ENCODE results near the gene PRDM2.

Gene PRDM2

GRCh38 chr1:13842497-13842896, 142.5 kb downstream of the PRDM2 start (continued):
- TF ChIP-seq PPARA (CRISPR knock-in tag; IDR thresholded peaks at IDR 0.05; ENCODE audit: borderline replicate concordance) (no peak), OSR1 (CRISPR knock-in tag; IDR thresholded peaks at IDR 0.05) (no peak), ZNF70 (CRISPR knock-in tag; IDR thresholded peaks at IDR 0.05) (no peak), ZC3H10 (CRISPR knock-in tag; IDR thresholded peaks at IDR 0.05) (no peak), ZFP3 (CRISPR knock-in tag; IDR thresholded peaks at IDR 0.05) (no peak), PATZ1 (CRISPR knock-in tag; IDR thresholded peaks at IDR 0.05; ENCODE audit: borderline replicate concordance) (no peak)

GRCh38 chr1:13851726-13852125, 151.7 kb downstream of the PRDM2 start:
- no peak for ATAC-seq
- no peak for TF ChIP-seq CSRNP3 (CRISPR knock-in tag; IDR thresholded peaks at IDR 0.05)
- TF ChIP-seq RARB (CRISPR knock-in tag; IDR thresholded peaks at IDR 0.05): no peak
- no peak for TF ChIP-seq ZNF8 (CRISPR knock-in tag; IDR thresholded peaks at IDR 0.05)
- no peak for TF ChIP-seq ISL1 (CRISPR knock-in tag; IDR thresholded peaks at IDR 0.05)
- no peak for TF ChIP-seq ZFP30 (CRISPR knock-in tag; IDR thresholded peaks at IDR 0.05)
- TF ChIP-seq PATZ1 (CRISPR knock-in tag; IDR thresholded peaks at IDR 0.05; ENCODE audit: borderline replicate concordance): no peak
- no peak for TF ChIP-seq GLIS3 (CRISPR knock-in tag; IDR thresholded peaks at IDR 0.05)
- no peak for TF ChIP-seq CREB5 (CRISPR knock-in tag; IDR thresholded peaks at IDR 0.05; ENCODE audit: low read depth)
- no peak for TF ChIP-seq TSHZ2 (CRISPR knock-in tag; IDR thresholded peaks at IDR 0.05)
- no peak for TF ChIP-seq CSDC2 (CRISPR knock-in tag; IDR thresholded peaks at IDR 0.05)
- TF ChIP-seq PPARA (CRISPR knock-in tag; IDR thresholded peaks at IDR 0.05; ENCODE audit: borderline replicate concordance): no peak
- no peak for TF ChIP-seq ZFP3 (CRISPR knock-in tag; IDR thresholded peaks at IDR 0.05)

- no peak for ATAC-seq
- TF ChIP-seq ZFP30 (CRISPR knock-in tag; IDR thresholded peaks at IDR 0.05) (no peak), POU6F1 (CRISPR knock-in tag; IDR thresholded peaks at IDR 0.05; ENCODE audit: borderline replicate concordance, low read depth) (no peak), ZFP3 (CRISPR knock-in tag; IDR thresholded peaks at IDR 0.05) (no peak), ESRRG (CRISPR knock-in tag; IDR thresholded peaks at IDR 0.05) (no peak), BACH2 (CRISPR knock-in tag; IDR thresholded peaks at IDR 0.05; ENCODE audit: borderline replicate concordance) (no peak), ZNF8 (CRISPR knock-in tag; IDR thresholded peaks at IDR 0.05) (no peak), TCF4 (CRISPR knock-in tag; IDR thresholded peaks at IDR 0.05; ENCODE audit: borderline replicate concordance) (no peak), ZNF565 (CRISPR knock-in tag; conservative IDR thresholded peaks at IDR 0.05; ENCODE audit: low read depth) (no peak), GLIS3 (CRISPR knock-in tag; IDR thresholded peaks at IDR 0.05) (no peak), SNAI2 (CRISPR knock-in tag; IDR thresholded peaks at IDR 0.05) (no peak), CREB5 (CRISPR knock-in tag; IDR thresholded peaks at IDR 0.05; ENCODE audit: low read depth) (no peak), ZC3H10 (CRISPR knock-in tag; IDR thresholded peaks at IDR 0.05) (no peak), CSDC2 (CRISPR knock-in tag; IDR thresholded peaks at IDR 0.05) (no peak), TOX (CRISPR knock-in tag; IDR thresholded peaks at IDR 0.05; ENCODE audit: borderline replicate concordance) (no peak), ARNTL (CRISPR knock-in tag; IDR thresholded peaks at IDR 0.05; ENCODE audit: borderline replicate concordance, low read depth) (no peak), PPARA (CRISPR knock-in tag; IDR thresholded peaks at IDR 0.05; ENCODE audit: borderline replicate concordance) (no peak), RARB (CRISPR knock-in tag; IDR thresholded peaks at IDR 0.05) (no peak), ISL1 (CRISPR knock-in tag; IDR thresholded peaks at IDR 0.05) (no peak), OSR1 (CRISPR knock-in tag; IDR thresholded peaks at IDR 0.05) (no peak)
These were observed 155.6 kb downstream of the PRDM2 start for GRCh38 chr1:13855554-13855953.

All from SK-N-SH treated with all-trans-retinoic acid at 6 μM for 48 hours (cell line).